Activated B cell treated with CpG ODN at 0.5 μM for 24 hours (primary cell): ENCODE results near the gene CLVS2. TPM values are rescaled to one million over a fixed set of nuclear protein-coding genes. Genes with fewer than 3 reads are reported as not detected.

Experiments used
- ATAC-seq: fragments of 200-7000 bp; cut with Tn5 transposase; one replicate; pipeline ENCODE4 v1.10.0; 2021; ENCODE audit warnings: low read depth, mild to moderate bottlenecking, moderate library complexity
- CTCF ChIA-PET: fragments of 350-600 bp; sonication (Branson Sonifier 250); formaldehyde crosslinking; loops from one replicate; lab custom pipeline; 2021; ENCODE audit warnings: antibody characterized with exemption; lab: Charles Lee
- POLR2A ChIA-PET: fragments of 350-600 bp; sonication (Branson Sonifier 250); formaldehyde crosslinking; loops from one replicate; lab custom pipeline; 2021; ENCODE audit warnings: antibody characterized with exemption; lab: Charles Lee
- DNase-seq: peaks from one replicate; pipeline ENCODE4 v3.0.0; 2022
- H3K27ac Mint-ChIP-seq: one replicate; pipeline ENCODE4 v1.8.0; 2020; ENCODE audit warnings: mixed read lengths
- H3K27me3 Mint-ChIP-seq: one replicate; pipeline ENCODE4 v1.8.0; 2021; ENCODE audit warnings: mixed read lengths
- H3K36me3 Mint-ChIP-seq: one replicate; pipeline ENCODE4 v1.8.0; 2021; ENCODE audit warnings: low read depth, mixed read lengths
- H3K4me1 Mint-ChIP-seq: one replicate; pipeline ENCODE4 v1.8.0; 2021; ENCODE audit warnings: mixed read lengths
- H3K4me3 Mint-ChIP-seq: one replicate; pipeline ENCODE4 v1.8.0; 2020; ENCODE audit warnings: mild to moderate bottlenecking, mixed read lengths
- H3K9me3 Mint-ChIP-seq: one replicate; pipeline ENCODE4 v1.8.0; 2020; ENCODE audit warnings: mixed read lengths
- intact Hi-C: fragments of 100-400 bp; cut with micrococcal nuclease; formaldehyde crosslinking; loops from one replicate; pipeline ENCODE4 v1.15.1; 2024
- total RNA-seq: library from RNA; stranded (reverse); gene quantifications from 2 replicates; pipeline ENCODE4 v1.2.3, GENCODE V29; 2022
- TF ChIP-seq, protein P1 (sequence below): fragments of 200-600 bp; IDR thresholded peaks from one replicate; pipeline ENCODE4 v1.8.0; 2022; ENCODE audit warnings: antibody characterized with exemption, mild to moderate bottlenecking

CLVS2 gene
- total RNA-seq, 1 donor from 2014 or later: not detected

DNA sequence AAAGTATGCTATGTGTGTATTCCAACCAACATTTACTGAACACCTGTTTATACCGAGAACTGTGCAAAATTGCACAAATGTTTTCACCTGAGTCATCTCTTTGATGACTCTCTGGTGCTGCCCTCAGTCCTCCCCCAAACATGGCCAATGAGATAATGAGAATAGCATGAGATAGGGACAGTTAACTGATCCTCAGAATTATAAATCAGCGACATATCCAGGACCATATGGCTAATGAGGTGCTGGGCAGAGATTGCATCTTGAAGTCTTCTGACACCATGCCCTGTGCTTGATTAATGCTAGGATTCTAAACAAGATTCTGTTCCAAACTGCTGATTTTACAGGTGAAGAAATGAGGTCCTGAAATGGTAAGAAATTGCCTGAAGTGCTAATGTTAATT, 13.0 kb downstream of the CLVS2 start:
- CTCF ChIA-PET: no interaction called here
- DNase-seq (no peak), ATAC-seq (no peak)
- Mint-ChIP-seq H3K27ac (no peak overlapping the region), H3K4me1 (no peaks in the 10 kb centered on the region), H3K27me3 (no peaks in the 10 kb centered on the region), H3K4me3 (no peak overlapping the region), H3K9me3 (no peaks in the 10 kb centered on the region), H3K36me3 (no peaks in the 10 kb centered on the region)
- TF ChIP-seq, protein P1, sequence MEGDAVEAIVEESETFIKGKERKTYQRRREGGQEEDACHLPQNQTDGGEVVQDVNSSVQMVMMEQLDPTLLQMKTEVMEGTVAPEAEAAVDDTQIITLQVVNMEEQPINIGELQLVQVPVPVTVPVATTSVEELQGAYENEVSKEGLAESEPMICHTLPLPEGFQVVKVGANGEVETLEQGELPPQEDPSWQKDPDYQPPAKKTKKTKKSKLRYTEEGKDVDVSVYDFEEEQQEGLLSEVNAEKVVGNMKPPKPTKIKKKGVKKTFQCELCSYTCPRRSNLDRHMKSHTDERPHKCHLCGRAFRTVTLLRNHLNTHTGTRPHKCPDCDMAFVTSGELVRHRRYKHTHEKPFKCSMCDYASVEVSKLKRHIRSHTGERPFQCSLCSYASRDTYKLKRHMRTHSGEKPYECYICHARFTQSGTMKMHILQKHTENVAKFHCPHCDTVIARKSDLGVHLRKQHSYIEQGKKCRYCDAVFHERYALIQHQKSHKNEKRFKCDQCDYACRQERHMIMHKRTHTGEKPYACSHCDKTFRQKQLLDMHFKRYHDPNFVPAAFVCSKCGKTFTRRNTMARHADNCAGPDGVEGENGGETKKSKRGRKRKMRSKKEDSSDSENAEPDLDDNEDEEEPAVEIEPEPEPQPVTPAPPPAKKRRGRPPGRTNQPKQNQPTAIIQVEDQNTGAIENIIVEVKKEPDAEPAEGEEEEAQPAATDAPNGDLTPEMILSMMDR: no peak
- intact Hi-C loops: no loop called here
- POLR2A ChIA-PET: no interaction called here

DNA sequence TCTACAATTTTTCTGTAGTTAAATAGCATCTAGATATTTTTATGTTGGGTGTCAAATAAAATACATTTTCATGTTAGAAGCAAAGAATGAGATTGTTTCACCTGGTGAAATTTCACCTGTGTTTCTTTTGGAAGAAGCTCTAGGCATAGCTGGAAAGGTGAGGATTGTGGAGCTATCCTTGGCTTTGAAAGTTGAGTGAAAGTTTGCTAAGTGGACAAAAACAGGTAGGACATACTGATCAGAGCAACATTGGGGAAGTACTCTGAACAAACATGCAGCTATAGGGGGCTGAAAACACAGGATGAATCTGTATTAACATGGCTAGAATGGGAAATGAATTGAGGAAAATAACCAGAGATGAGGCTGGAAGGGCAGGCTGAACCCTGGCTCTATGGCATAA, 18.8 kb downstream of the CLVS2 start:
- no peaks in the 10 kb centered on the region for H3K9me3 Mint-ChIP-seq
- TF ChIP-seq, protein P1: no peak
- intact Hi-C loops: no loop called here
- DNase-seq (no peak), ATAC-seq (no peak)
- no peaks in the 10 kb centered on the region for H3K27me3 Mint-ChIP-seq
- no peak overlapping the region for H3K4me3 Mint-ChIP-seq
- no peaks in the 10 kb centered on the region for H3K36me3 Mint-ChIP-seq
- POLR2A ChIA-PET: no interaction called here
- CTCF ChIA-PET: no interaction called here
- no peak overlapping the region for H3K27ac Mint-ChIP-seq
- no peaks in the 10 kb centered on the region for H3K4me1 Mint-ChIP-seq

DNA sequence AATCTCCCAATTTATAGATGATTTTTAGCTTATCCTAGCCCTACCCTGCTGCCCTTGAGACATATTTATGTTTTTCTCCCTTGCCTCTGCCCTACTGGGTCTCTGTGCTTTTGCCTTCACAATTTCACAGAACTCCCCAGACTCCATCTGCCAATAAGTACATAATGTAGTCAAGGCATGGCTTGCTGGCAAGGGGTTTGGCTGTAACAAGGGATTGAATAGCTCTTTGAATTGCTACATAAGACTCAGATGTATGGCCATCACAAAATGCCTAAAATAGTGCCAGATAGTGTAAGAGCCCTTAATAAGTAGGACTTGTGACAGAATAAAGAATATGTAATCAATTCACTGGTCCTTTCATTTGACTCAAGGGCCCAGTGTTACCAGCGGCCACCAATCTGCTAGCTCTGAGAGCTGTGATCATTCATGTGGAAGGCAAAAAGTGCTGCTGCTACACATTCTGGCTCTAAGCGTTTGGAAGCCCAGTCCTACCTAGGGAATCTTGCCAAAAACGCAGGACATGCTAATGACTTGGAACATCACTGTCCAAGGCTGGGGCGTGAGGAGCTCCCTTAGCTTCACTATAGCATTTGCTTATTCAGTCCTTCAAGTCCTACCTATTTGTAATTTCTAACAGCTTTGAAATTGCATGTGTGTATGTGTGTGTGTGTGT, 20.5 kb downstream of the CLVS2 start:
- Mint-ChIP-seq H3K27me3 (no peaks in the 10 kb centered on the region), H3K4me3 (no peak overlapping the region), H3K4me1 (no peaks in the 10 kb centered on the region), H3K9me3 (no peaks in the 10 kb centered on the region), H3K36me3 (no peaks in the 10 kb centered on the region), H3K27ac (no peak overlapping the region)
- ChIA-PET CTCF (no interaction called here), POLR2A (interaction anchor here (0.6 kb wide), 1 partner anchor 208 kb away, joined by 7 read pairs; no protein-coding TSS in a partner anchor)
- no peak for ATAC-seq
- TF ChIP-seq, protein P1: no peak
- no peak for DNase-seq
- intact Hi-C loops: no loop called here

DNA sequence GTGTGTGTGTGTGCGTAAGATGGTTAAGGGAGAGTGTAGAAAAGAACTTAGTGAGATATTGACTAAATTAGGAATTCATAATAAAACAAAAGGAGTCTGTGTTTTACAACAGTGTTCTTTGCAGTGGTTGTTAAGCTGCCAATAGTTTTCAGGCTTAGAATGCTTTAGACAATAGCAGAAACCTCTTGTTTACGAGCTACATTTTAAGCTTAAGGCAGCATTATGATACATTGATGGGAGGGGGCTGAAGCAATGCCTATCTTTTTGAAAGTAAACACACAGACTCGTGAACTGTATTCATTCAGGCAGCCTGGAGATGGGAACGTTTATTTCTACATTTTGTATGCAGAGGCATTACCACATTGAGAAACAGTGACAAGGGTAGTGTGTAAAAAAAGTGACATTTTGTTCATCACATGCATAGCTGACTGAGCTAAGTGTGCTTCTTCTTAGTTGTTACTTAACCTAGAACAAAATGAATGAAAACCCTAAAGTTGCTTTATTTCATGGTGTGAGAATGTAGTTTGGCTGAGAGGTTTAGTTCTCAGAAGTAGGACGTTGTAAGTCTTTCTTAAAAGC, 21.2 kb downstream of the CLVS2 start:
- CTCF ChIA-PET: no interaction called here
- H3K9me3 Mint-ChIP-seq: no peaks in the 10 kb centered on the region

DNA sequence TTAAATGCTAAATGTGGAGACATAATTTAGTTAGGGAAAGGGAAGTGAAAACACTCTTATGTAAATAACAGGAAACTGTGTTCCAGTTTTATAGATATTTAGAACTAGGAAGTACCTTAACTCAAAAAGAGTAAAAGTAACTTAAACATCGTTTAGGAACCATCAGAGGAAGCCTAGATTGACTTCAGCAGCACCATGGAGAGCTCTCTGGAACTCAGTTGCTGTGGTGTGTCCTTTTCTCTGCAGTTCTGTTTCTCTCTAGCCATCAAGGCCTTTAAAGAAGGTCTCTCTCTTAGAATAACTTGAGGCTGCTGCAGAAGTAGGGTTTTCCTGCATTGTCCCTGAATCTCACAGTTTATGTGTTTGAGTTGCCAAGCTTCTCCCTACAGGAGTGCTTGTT, 26.9 kb downstream of the CLVS2 start:
- Mint-ChIP-seq H3K27me3 (no peaks in the 10 kb centered on the region), H3K27ac (no peak overlapping the region), H3K9me3 (no peaks in the 10 kb centered on the region), H3K4me1 (peaks cover 4% of the 10 kb centered on the region), H3K4me3 (no peak overlapping the region), H3K36me3 (no peaks in the 10 kb centered on the region)
- CTCF ChIA-PET: no interaction called here
- no peak for ATAC-seq
- POLR2A ChIA-PET: no interaction called here
- TF ChIP-seq, protein P1: no peak
- intact Hi-C loops: no loop called here
- DNase-seq: no peak

More for the DNA sequence above, 21.2 kb downstream of the CLVS2 start:
- H3K27ac Mint-ChIP-seq: no peak overlapping the region
- H3K4me1 Mint-ChIP-seq: no peaks in the 10 kb centered on the region
- H3K27me3 Mint-ChIP-seq: no peaks in the 10 kb centered on the region
- H3K4me3 Mint-ChIP-seq: no peak overlapping the region
- POLR2A ChIA-PET: no interaction called here
- TF ChIP-seq, protein P1: no peak
- DNase-seq: no peak
- no peaks in the 10 kb centered on the region for H3K36me3 Mint-ChIP-seq
- intact Hi-C loops: no loop called here
- ATAC-seq: no peak
